ENCODE results near the gene PRC1. TPM values are rescaled to one million over a fixed set of nuclear protein-coding genes. Genes with fewer than 3 reads are reported as not detected.

The PRC1 gene
- total RNA-seq, 2 donors from 2014 or later, result 67.3 to 127 TPM

DNA sequence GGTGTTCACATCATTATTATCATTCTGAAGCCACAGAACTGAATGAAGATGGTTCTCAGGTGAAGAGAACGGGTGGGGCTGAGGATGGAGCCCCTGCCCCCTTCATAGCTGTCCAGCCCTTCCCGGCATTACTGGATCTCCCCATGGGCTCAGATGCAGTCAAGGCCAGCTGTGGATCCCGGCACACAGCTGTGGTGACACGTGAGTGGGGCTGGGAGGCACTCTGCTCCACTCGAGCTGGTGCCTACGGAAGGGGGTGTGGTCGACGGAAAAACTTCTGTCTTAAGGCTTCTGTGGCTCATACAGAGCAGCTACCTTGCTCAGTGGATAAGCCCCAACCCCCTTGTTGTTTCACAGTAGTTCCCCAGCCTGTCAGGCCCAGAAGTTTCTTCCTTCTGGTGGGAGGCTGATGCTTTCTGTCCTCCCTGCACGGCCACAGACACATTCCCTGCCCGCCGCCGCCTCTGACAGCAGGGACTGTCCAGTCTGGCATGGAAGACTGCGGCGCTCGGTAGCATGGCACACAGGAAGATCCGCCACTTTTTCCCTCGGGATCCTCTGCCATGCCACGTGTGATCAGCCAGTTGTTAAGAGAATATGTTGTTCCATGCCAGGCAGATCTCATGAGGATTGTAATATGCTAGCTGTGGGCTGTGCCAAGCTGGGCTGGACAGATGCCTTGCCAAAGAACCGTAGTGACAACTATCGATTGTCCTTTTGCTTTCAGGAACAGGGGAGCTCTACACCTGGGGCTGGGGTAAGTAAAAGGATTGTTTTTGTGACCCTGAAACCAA lies 33.8 kb downstream of the PRC1 start:
- WGBS, 2 experiments (ENCODE audit: insufficient coverage in 1 of 2, insufficient read length in 1 of 2), result 90 to 96% methylated on average over 19 to 20 of the region's 20 CpGs
- H3K27ac ChIP-seq (ENCODE audit: low read depth, low read length), result no peak overlapping the region

DNA sequence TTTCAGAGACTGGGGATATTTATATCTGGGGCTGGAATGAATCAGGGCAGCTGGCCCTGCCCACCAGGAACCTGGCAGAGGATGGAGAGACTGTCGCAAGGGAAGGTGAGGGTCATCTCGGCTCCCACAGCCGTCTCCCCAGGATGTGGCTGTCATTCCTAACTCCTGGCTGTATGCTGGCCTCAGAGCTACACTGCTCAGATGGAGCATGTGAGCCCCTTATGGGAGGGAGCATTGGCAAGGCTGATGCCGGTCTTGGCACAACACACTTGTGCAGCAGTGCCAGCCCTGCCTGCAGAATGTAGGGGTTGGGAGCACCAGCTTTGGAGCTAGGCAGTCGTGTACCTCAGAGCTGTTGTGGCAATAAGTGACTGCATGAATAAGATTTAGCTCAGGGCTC lies 34.4 kb downstream of the PRC1 start:
- Histone ChIP-seq H3K27ac (ENCODE audit: low read depth, low read length) (no peak overlapping the region), H3K9me3 (ENCODE audit: control insufficient read depth, low read length) (no peaks in the 10 kb centered on the region), H3K4me3 (ENCODE audit: low read length) (no peak overlapping the region), H3K4me1 (ENCODE audit: control insufficient read depth, insufficient read depth, low read length) (no peaks in the 10 kb centered on the region), H3K9ac (ENCODE audit: extremely low read depth, low read length, poor library complexity, severe bottlenecking) (no peak overlapping the region), H3K36me3 (ENCODE audit: control insufficient read depth, insufficient read depth, low read length) (peaks cover 43% of the 10 kb centered on the region), H3K27me3 (ENCODE audit: control insufficient read depth, insufficient read depth, low read length, poor library complexity, severe bottlenecking) (no peaks in the 10 kb centered on the region)
- Mint-ChIP-seq H3K27ac (no peak overlapping the region), H3K4me3 (no peak overlapping the region), H3K4me1 (peaks cover 10% of the 10 kb centered on the region), H3K9me3 (no peaks in the 10 kb centered on the region), H3K36me3 (ENCODE audit: low read depth) (peaks cover 40% of the 10 kb centered on the region), H3K27me3 (ENCODE audit: insufficient read depth) (no peaks in the 10 kb centered on the region)
- DNase-seq, result no peak
- WGBS, 2 experiments (ENCODE audit: insufficient coverage in 1 of 2, insufficient read length in 1 of 2), result 92 to 94% methylated on average over 4 to 5 of the region's 5 CpGs
- TF ChIP-seq, protein P1, sequence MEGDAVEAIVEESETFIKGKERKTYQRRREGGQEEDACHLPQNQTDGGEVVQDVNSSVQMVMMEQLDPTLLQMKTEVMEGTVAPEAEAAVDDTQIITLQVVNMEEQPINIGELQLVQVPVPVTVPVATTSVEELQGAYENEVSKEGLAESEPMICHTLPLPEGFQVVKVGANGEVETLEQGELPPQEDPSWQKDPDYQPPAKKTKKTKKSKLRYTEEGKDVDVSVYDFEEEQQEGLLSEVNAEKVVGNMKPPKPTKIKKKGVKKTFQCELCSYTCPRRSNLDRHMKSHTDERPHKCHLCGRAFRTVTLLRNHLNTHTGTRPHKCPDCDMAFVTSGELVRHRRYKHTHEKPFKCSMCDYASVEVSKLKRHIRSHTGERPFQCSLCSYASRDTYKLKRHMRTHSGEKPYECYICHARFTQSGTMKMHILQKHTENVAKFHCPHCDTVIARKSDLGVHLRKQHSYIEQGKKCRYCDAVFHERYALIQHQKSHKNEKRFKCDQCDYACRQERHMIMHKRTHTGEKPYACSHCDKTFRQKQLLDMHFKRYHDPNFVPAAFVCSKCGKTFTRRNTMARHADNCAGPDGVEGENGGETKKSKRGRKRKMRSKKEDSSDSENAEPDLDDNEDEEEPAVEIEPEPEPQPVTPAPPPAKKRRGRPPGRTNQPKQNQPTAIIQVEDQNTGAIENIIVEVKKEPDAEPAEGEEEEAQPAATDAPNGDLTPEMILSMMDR (conservative IDR thresholded peaks at IDR 0.05), result no peak

More for the DNA sequence above, 33.8 kb downstream of the PRC1 start:
- Mint-ChIP-seq H3K36me3 (ENCODE audit: low read depth) (peaks cover 43% of the 10 kb centered on the region), H3K4me3 (no peak overlapping the region), H3K9me3 (no peaks in the 10 kb centered on the region), H3K4me1 (peaks cover 10% of the 10 kb centered on the region), H3K27me3 (ENCODE audit: insufficient read depth) (no peaks in the 10 kb centered on the region), H3K27ac (no peak overlapping the region)
- no peaks in the 10 kb centered on the region for H3K4me1 ChIP-seq (ENCODE audit: control insufficient read depth, insufficient read depth, low read length)
- H3K27me3 ChIP-seq (ENCODE audit: control insufficient read depth, insufficient read depth, low read length, poor library complexity, severe bottlenecking), result no peaks in the 10 kb centered on the region
- peaks cover 43% of the 10 kb centered on the region for H3K36me3 ChIP-seq (ENCODE audit: control insufficient read depth, insufficient read depth, low read length)
- TF ChIP-seq, protein P1 (conservative IDR thresholded peaks at IDR 0.05), result no peak
- H3K4me3 ChIP-seq (ENCODE audit: low read length), result no peak overlapping the region
- no peak for DNase-seq
- no peak overlapping the region for H3K9ac ChIP-seq (ENCODE audit: extremely low read depth, low read length, poor library complexity, severe bottlenecking)
- H3K9me3 ChIP-seq (ENCODE audit: control insufficient read depth, low read length), result no peaks in the 10 kb centered on the region

DNA sequence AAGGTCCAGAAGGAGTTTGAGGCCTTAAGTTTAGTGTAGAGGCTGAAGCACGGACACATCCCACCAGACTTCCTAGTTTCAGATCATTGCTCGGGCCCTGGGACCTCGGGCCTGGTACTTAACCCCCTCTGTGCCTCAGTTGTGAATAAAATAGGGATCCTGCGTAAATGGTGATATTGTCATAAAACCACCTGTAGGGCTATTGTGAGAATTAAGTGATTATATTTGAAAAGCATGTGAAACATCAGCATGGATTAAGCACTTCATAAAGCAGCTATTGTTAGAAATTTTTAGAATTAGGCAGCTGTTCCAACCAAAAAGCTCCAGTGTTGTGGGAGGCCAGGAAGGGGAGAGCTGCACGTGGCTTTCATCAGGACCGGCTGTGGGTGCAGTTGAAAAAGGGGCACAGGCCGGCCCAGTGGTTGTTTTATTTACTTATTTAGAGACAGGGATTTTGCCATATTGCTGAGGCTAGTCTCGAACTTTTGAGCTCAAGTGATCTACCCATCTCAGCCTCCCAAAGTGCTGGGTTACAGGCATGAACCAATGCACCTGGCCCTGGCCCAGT lies 35.2 kb downstream of the PRC1 start:
- no peak for DNase-seq
- Mint-ChIP-seq H3K4me1 (peaks cover 10% of the 10 kb centered on the region), H3K4me3 (no peak overlapping the region), H3K27ac (no peak overlapping the region), H3K27me3 (ENCODE audit: insufficient read depth) (no peaks in the 10 kb centered on the region), H3K9me3 (no peaks in the 10 kb centered on the region), H3K36me3 (ENCODE audit: low read depth) (peaks cover 37% of the 10 kb centered on the region)
- WGBS, 2 experiments (ENCODE audit: insufficient coverage in 1 of 2, insufficient read length in 1 of 2), result 91 to 100% methylated on average over 5 to 8 of the region's 8 CpGs
- TF ChIP-seq, protein P1 (conservative IDR thresholded peaks at IDR 0.05), result no peak
- no peak overlapping the region for H3K27ac ChIP-seq (ENCODE audit: low read depth, low read length)
- no peaks in the 10 kb centered on the region for H3K27me3 ChIP-seq (ENCODE audit: control insufficient read depth, insufficient read depth, low read length, poor library complexity, severe bottlenecking)
- no peaks in the 10 kb centered on the region for H3K4me1 ChIP-seq (ENCODE audit: control insufficient read depth, insufficient read depth, low read length)
- no peaks in the 10 kb centered on the region for H3K9me3 ChIP-seq (ENCODE audit: control insufficient read depth, low read length)
- no peak overlapping the region for H3K4me3 ChIP-seq (ENCODE audit: low read length)
- H3K36me3 ChIP-seq (ENCODE audit: control insufficient read depth, insufficient read depth, low read length), result peaks cover 38% of the 10 kb centered on the region
- H3K9ac ChIP-seq (ENCODE audit: extremely low read depth, low read length, poor library complexity, severe bottlenecking), result no peak overlapping the region
